HUES64 (cell line): ENCODE data around the gene TSC22D4.
A peak's percentile ranks its signal among the peaks of the same experiment; 100 is the strongest.

ENCODE experiments used
- H3K27ac ChIP-seq: 2 replicates; pipeline ENCODE4 v1.7.0; 2013; ENCODE audit warnings: low read depth, low read length, inconsistent platforms
- H3K27me3 ChIP-seq: 2 replicates; pipeline ENCODE4 v1.6.1; 2013; ENCODE audit warnings: mild to moderate bottlenecking, low read length; ENCODE audit not compliant: insufficient read depth
- H3K36me3 ChIP-seq: 2 replicates; pipeline ENCODE4 v1.6.1; 2013; ENCODE audit warnings: mild to moderate bottlenecking, low read length; ENCODE audit not compliant: insufficient read depth
- H3K4me1 ChIP-seq: 2 replicates; pipeline ENCODE4 v1.6.1; 2013; ENCODE audit warnings: mild to moderate bottlenecking, low read length, moderate library complexity; ENCODE audit not compliant: insufficient read depth
- H3K4me3 ChIP-seq: 2 replicates; pipeline ENCODE4 v1.5.1; 2013; ENCODE audit warnings: mild to moderate bottlenecking, low read length, moderate library complexity
- H3K9ac ChIP-seq: 2 replicates; pipeline ENCODE4 v1.6.1; 2013; ENCODE audit warnings: mild to moderate bottlenecking, low read depth, low read length
- H3K9me3 ChIP-seq: 2 replicates; pipeline ENCODE4 v1.6.1; 2013; ENCODE audit warnings: low read depth, low read length; ENCODE audit not compliant: insufficient read depth
- WGBS: fragments of 150-250, 120-280 bp; methylation state at CpG from one replicate; pipeline ENCODE4 v1.1.7; 2013; ENCODE audit warnings: missing lambda C conversion rate; 5-methylcytosine and 5-hydroxymethylcytosine counted together

Gene TSC22D4

GRCh38 chr7:100483090-100483721 is 4.2 kb upstream of the TSC22D4 start:
- Histone ChIP-seq H3K4me3 (peak overlapping the region; percentile 76), H3K9ac (peak overlapping the region; percentile 61), H3K36me3 (0 out of 2 replicates have a peak, but pooled peaks cover 2% of the 10 kb centered on the region), H3K9me3 (no peaks in the 10 kb centered on the region), H3K4me1 (peaks cover 12% of the 10 kb centered on the region; the same call in 1 of the 2 replicates), H3K27me3 (no peaks in the 10 kb centered on the region), H3K27ac (no peak overlapping the region)
- WGBS: 1% methylated on average over 79 of the region's 79 CpGs

- H3K9me3 ChIP-seq: no peaks in the 10 kb centered on the region
- no peaks in the 10 kb centered on the region for H3K27me3 ChIP-seq
- peaks cover 12% of the 10 kb centered on the region; the same call in 1 of the 2 replicates for H3K4me1 ChIP-seq
- H3K9ac ChIP-seq: peak overlapping the region; percentile 58
- 54% methylated on average over 14 of the region's 14 CpGs for whole genome bisulfite sequencing
- no peaks in the 10 kb centered on the region for H3K36me3 ChIP-seq
- H3K4me3 ChIP-seq: peak overlapping the region; percentile 76
- no peak overlapping the region for H3K27ac ChIP-seq
These were observed 3.7 kb upstream of the TSC22D4 start for GRCh38 chr7:100482728-100483089.

GRCh38 chr7:100481466-100481865 is 2.5 kb upstream of the TSC22D4 start:
- no peaks in the 10 kb centered on the region for H3K27me3 ChIP-seq
- 86% methylated on average over 1 of the region's 1 CpG for WGBS
- H3K4me1 ChIP-seq: peaks cover 12% of the 10 kb centered on the region; the same call in 1 of the 2 replicates
- H3K36me3 ChIP-seq: no peaks in the 10 kb centered on the region
- H3K9ac ChIP-seq: no peak overlapping the region
- no peak overlapping the region for H3K27ac ChIP-seq
- H3K4me3 ChIP-seq: no peak overlapping the region
- H3K9me3 ChIP-seq: no peaks in the 10 kb centered on the region

- H3K27me3 ChIP-seq: no peaks in the 10 kb centered on the region
- no peak overlapping the region for H3K27ac ChIP-seq
- H3K4me1 ChIP-seq: peaks cover 6% of the 10 kb centered on the region; the same call in 1 of the 2 replicates
- no peaks in the 10 kb centered on the region for H3K9me3 ChIP-seq
- no peaks in the 10 kb centered on the region for H3K36me3 ChIP-seq
- no peak overlapping the region for H3K9ac ChIP-seq
- 39% methylated on average over 16 of the region's 16 CpGs for WGBS
- H3K4me3 ChIP-seq: peak overlapping the region; percentile 99
These were observed 1.1 kb downstream of the TSC22D4 start for GRCh38 chr7:100477871-100478267.

GRCh38 chr7:100476903-100477870 is 1.8 kb downstream of the TSC22D4 start:
- Histone ChIP-seq H3K9me3 (no peaks in the 10 kb centered on the region), H3K27ac (no peak overlapping the region), H3K4me1 (peaks cover 9% of the 10 kb centered on the region; the same call in 1 of the 2 replicates), H3K4me3 (no peak overlapping the region; the same call in 1 of the 2 replicates), H3K9ac (no peak overlapping the region), H3K27me3 (no peaks in the 10 kb centered on the region), H3K36me3 (no peaks in the 10 kb centered on the region)
- 72% methylated on average over 30 of the region's 30 CpGs for WGBS

- Histone ChIP-seq H3K9me3 (no peaks in the 10 kb centered on the region), H3K9ac (no peak overlapping the region), H3K4me1 (peaks cover 9% of the 10 kb centered on the region; the same call in 1 of the 2 replicates), H3K27ac (no peak overlapping the region), H3K36me3 (no peaks in the 10 kb centered on the region), H3K27me3 (no peaks in the 10 kb centered on the region), H3K4me3 (no peak overlapping the region)
- 55% methylated on average over 6 of the region's 6 CpGs for WGBS
These were observed 2.8 kb downstream of the TSC22D4 start for GRCh38 chr7:100476101-100476780.

- no peak overlapping the region for H3K27ac ChIP-seq
- no peaks in the 10 kb centered on the region for H3K27me3 ChIP-seq
- 30% methylated on average over 6 of the region's 9 CpGs for WGBS
- no peak overlapping the region for H3K4me3 ChIP-seq
- no peaks in the 10 kb centered on the region for H3K9me3 ChIP-seq
- no peaks in the 10 kb centered on the region for H3K36me3 ChIP-seq
- H3K4me1 ChIP-seq: peaks cover 9% of the 10 kb centered on the region; the same call in 1 of the 2 replicates
- no peak overlapping the region for H3K9ac ChIP-seq
These were observed 3.5 kb downstream of the TSC22D4 start for GRCh38 chr7:100475549-100475948.

- Histone ChIP-seq H3K27me3 (no peaks in the 10 kb centered on the region), H3K9ac (no peak overlapping the region), H3K4me3 (no peak overlapping the region), H3K4me1 (peaks cover 7% of the 10 kb centered on the region), H3K36me3 (no peaks in the 10 kb centered on the region), H3K27ac (peak overlapping the region; percentile 35; the same call in 1 of the 2 replicates), H3K9me3 (no peaks in the 10 kb centered on the region)
- WGBS: 75% methylated on average over 14 of the region's 14 CpGs
These were observed 6.0 kb downstream of the TSC22D4 start for GRCh38 chr7:100472854-100473499.

GRCh38 chr7:100472121-100472851 is 6.7 kb downstream of the TSC22D4 start:
- H3K9ac ChIP-seq: no peak overlapping the region
- H3K27me3 ChIP-seq: no peaks in the 10 kb centered on the region
- no peaks in the 10 kb centered on the region for H3K9me3 ChIP-seq
- no peaks in the 10 kb centered on the region for H3K36me3 ChIP-seq
- 61% methylated on average over 16 of the region's 16 CpGs for WGBS
- no peak overlapping the region for H3K4me3 ChIP-seq
- H3K27ac ChIP-seq: no peak overlapping the region
- peaks cover 7% of the 10 kb centered on the region for H3K4me1 ChIP-seq

- H3K4me1 ChIP-seq: peaks cover 7% of the 10 kb centered on the region
- H3K9ac ChIP-seq: no peak overlapping the region
- no peak overlapping the region for H3K4me3 ChIP-seq
- no peaks in the 10 kb centered on the region for H3K36me3 ChIP-seq
- no peaks in the 10 kb centered on the region for H3K9me3 ChIP-seq
- H3K27ac ChIP-seq: no peak overlapping the region
- H3K27me3 ChIP-seq: no peaks in the 10 kb centered on the region
- 84% methylated on average over 4 of the region's 4 CpGs for WGBS
These were observed 8.0 kb downstream of the TSC22D4 start for GRCh38 chr7:100471021-100471420.
